Thyroid gland (tissue), 4 donors: ENCODE data around the gene PIF1. TPM values are rescaled to one million over a fixed set of nuclear protein-coding genes. Genes with fewer than 3 reads are reported as not detected.

Source experiments
- DNase-seq, 2 donors: peaks; one replicate each; pipeline ENCODE4 v3.0.0-alpha.2; 2019
- H3K27ac ChIP-seq, 3 donors: fragments of 200-600 bp; sonication (generic); 1 replicate in 2 of 3; 2 replicates in 1 of 3; pipeline ENCODE4 v1.5.1; 2016 to 2019; ENCODE audit warnings: mild to moderate bottlenecking in 1 of 3, moderate library complexity in 1 of 3
- H3K27me3 ChIP-seq: fragments of 200-600 bp; sonication (generic); one replicate; pipeline ENCODE4 v1.5.1; 2019
- H3K36me3 ChIP-seq, 2 donors: fragments of 200-600 bp; sonication (generic); one replicate each; pipeline ENCODE4 v1.5.1; 2016 to 2019
- H3K4me1 ChIP-seq, 2 donors: fragments of 200-600 bp; sonication (generic); one replicate each; pipeline ENCODE4 v1.5.1; 2017 to 2019
- H3K4me3 ChIP-seq, 3 donors: fragments of 200-600 bp; sonication (generic); replicated peaks in 1 of 3; 1 replicate in 2 of 3; 2 replicates in 1 of 3; pipeline ENCODE4 v1.5.1; 2016; ENCODE audit warnings: mild to moderate bottlenecking in 1 of 3
- H3K9me3 ChIP-seq: fragments of 200-600 bp; sonication (generic); one replicate; pipeline ENCODE4 v1.5.1; 2017
- POLR2A ChIP-seq, 2 donors: fragments of 450-650 bp; IDR thresholded peaks; one replicate each; pipeline ENCODE4 v1.6.1; 2017; ENCODE audit warnings: antibody characterized with exemption in 2 of 2, mild to moderate bottlenecking in 2 of 2, moderate library complexity in 1 of 2
- WGBS, 2 donors: methylation state at CpG; one replicate each; pipeline ENCODE4 v1.1.5; 2017; 5-methylcytosine and 5-hydroxymethylcytosine counted together
- intact Hi-C: fragments of 100-400 bp; cut with DNase I; formaldehyde crosslinking; loops from one replicate; pipeline ENCODE4 v1.15.1; 2023
- total RNA-seq, 4 donors: library from RNA; depleted of rRNA; stranded (reverse); fragments of >200 nt; gene quantifications; one replicate each; pipeline ENCODE4 v1.2.3, GENCODE V29; 2016
- TF ChIP-seq, protein P1 (sequence below), 6 experiments: fragments of 200-600 bp in 3 of 6; fragments of 450-650 bp in 3 of 6; sonication (generic) in 3 of 6; IDR thresholded peaks; one replicate each; pipeline ENCODE4 v1.5.1; 2016 to 2019; ENCODE audit warnings: antibody characterized with exemption in 6 of 6, mild to moderate bottlenecking in 2 of 6, inconsistent platforms in 1 of 6, moderate library complexity in 1 of 6

The PIF1 gene
- total RNA-seq, 4 donors from 2014 or later: 0.33 to 1.1 (median 0.54) TPM; not detected in 1

- Histone ChIP-seq H3K27me3 (no peaks in the 10 kb centered on the region), H3K36me3 (no peaks in the 10 kb centered on the region), H3K4me3 (no peak overlapping the region), H3K27ac (no peak overlapping the region), H3K4me1 (peaks cover 0 to 5% of the 10 kb centered on the region in 2 donors), H3K9me3 (no peaks in the 10 kb centered on the region)
- intact Hi-C loops: no loop called here
- WGBS, 2 donors: 80 to 85% methylated on average over 7 to 8 of the region's 8 CpGs
- no peak for DNase-seq
- no peak for TF ChIP-seq POLR2A (IDR thresholded peaks at IDR 0.05)
- TF ChIP-seq, protein P1, sequence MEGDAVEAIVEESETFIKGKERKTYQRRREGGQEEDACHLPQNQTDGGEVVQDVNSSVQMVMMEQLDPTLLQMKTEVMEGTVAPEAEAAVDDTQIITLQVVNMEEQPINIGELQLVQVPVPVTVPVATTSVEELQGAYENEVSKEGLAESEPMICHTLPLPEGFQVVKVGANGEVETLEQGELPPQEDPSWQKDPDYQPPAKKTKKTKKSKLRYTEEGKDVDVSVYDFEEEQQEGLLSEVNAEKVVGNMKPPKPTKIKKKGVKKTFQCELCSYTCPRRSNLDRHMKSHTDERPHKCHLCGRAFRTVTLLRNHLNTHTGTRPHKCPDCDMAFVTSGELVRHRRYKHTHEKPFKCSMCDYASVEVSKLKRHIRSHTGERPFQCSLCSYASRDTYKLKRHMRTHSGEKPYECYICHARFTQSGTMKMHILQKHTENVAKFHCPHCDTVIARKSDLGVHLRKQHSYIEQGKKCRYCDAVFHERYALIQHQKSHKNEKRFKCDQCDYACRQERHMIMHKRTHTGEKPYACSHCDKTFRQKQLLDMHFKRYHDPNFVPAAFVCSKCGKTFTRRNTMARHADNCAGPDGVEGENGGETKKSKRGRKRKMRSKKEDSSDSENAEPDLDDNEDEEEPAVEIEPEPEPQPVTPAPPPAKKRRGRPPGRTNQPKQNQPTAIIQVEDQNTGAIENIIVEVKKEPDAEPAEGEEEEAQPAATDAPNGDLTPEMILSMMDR (IDR thresholded peaks at IDR 0.05): no peak
Measured at GRCh38 chr15:64766058-64766457, 59.4 kb downstream of the PIF1 start.

Other genes with a start within 250 kb of the PIF1 start
- 1 to 10 TPM; 2.6 to 3.5 (median 3.1) TPM for gene RBPMS2, start 50.1 kb downstream of the PIF1 start, total RNA-seq
- 10 to 100 TPM; 31.3 to 53.6 (median 46.1) TPM for gene PLEKHO2, start 16.3 kb upstream of the PIF1 start, total RNA-seq
- gene ANKDD1A, start 86.3 kb upstream of the PIF1 start, total RNA-seq: 10 to 100 TPM in 1 of 4 donors, 1 to 10 TPM in 3; 5.1 to 11.9 (median 6.3) TPM
- gene SPG21, start 164.3 kb upstream of the PIF1 start, total RNA-seq: 100 to 1,000 TPM; 119 to 149 (median 122) TPM
- gene MTFMT, start 204.0 kb upstream of the PIF1 start, total RNA-seq: 10 to 100 TPM; 20.7 to 31.6 (median 27.1) TPM
- gene SLC51B, start 219.7 kb upstream of the PIF1 start, total RNA-seq: not detected
- 10 to 100 TPM in 1 of 4 donors, 1 to 10 TPM in 3; 5.1 to 12.5 (median 7.7) TPM for gene RASL12, start 242.3 kb upstream of the PIF1 start, total RNA-seq